Epithelial cell of proximal tubule (primary cell): ENCODE results near the gene PHLDB1. TPM values are rescaled to one million over a fixed set of nuclear protein-coding genes. Genes with fewer than 3 reads are reported as not detected.
A peak's percentile ranks its signal among the peaks of the same experiment; 100 is the strongest.

Experiments
- DNase-seq: peaks from one replicate; pipeline ENCODE4 v3.0.0-alpha.2; 2011; ENCODE audit warnings: low read depth
- H3K4me3 ChIP-seq: 2 replicates; pipeline ENCODE4 v1.5.1; 2011; ENCODE audit warnings: low read depth, mild to moderate bottlenecking, low read length
- CTCF ChIP-seq: conservative IDR thresholded peaks from 2 replicates; pipeline ENCODE4 v1.5.1; 2012; ENCODE audit warnings: low read depth, mild to moderate bottlenecking, low read length
- total RNA-seq: library from RNA; depleted of rRNA; stranded (reverse); fragments of >200 nt; gene quantifications from 2 replicates; pipeline ENCODE4 v1.2.3, GENCODE V29; 2015

PHLDB1 gene
- total RNA-seq, 1 donor from 2014 or later = 49.8 TPM

- DNase-seq = no peak
- H3K4me3 ChIP-seq = no peak overlapping the region
- TF ChIP-seq CTCF = no peak
These were observed 48.2 kb downstream of the PHLDB1 start for GRCh38 chr11:118655486-118656190.

GRCh38 chr11:118656563-118657165, 49.2 kb downstream of the PHLDB1 start:
- no peak overlapping the region for H3K4me3 ChIP-seq
- no peak for DNase-seq
- no peak for TF ChIP-seq CTCF

- TF ChIP-seq CTCF = no peak
- no peak for DNase-seq
- no peak overlapping the region for H3K4me3 ChIP-seq
These were observed 49.8 kb downstream of the PHLDB1 start for GRCh38 chr11:118657238-118657637.

GRCh38 chr11:118657709-118658428, 50.5 kb downstream of the PHLDB1 start:
- no peak for TF ChIP-seq CTCF
- H3K4me3 ChIP-seq = no peak overlapping the region
- DNase-seq = no peak

GRCh38 chr11:118658429-118659313, 51.3 kb downstream of the PHLDB1 start:
- DNase-seq = no peak
- peak; percentile 46 for TF ChIP-seq CTCF
- H3K4me3 ChIP-seq = no peak overlapping the region

GRCh38 chr11:118659314-118659952, 52.0 kb downstream of the PHLDB1 start:
- peak; percentile 93 for TF ChIP-seq CTCF
- H3K4me3 ChIP-seq = no peak overlapping the region
- DNase-seq = no peak
